Retinal pigment epithelial cell (primary cell): ENCODE results near the gene CDH19.

ENCODE experiments used
- DNase-seq: peaks from one replicate; pipeline ENCODE4 v3.0.0-alpha.2; 2010; ENCODE audit warnings: low read depth
- H3K4me3 ChIP-seq: 2 replicates; pipeline ENCODE4 v1.5.1; 2011; ENCODE audit warnings: mild to moderate bottlenecking, low read length, control low read depth, moderate library complexity
- CTCF ChIP-seq: conservative IDR thresholded peaks from 2 replicates; pipeline ENCODE4 v1.5.1; 2011; ENCODE audit warnings: low read depth, low read length, control low read depth, inconsistent platforms

The CDH19 gene

GRCh38 chr18:66511792-66512191 is 92.1 kb downstream of the CDH19 start:
- peak; percentile 60 for DNase-seq
- no peak overlapping the region for H3K4me3 ChIP-seq
- no peak for TF ChIP-seq CTCF

- no peak for DNase-seq
- no peak for TF ChIP-seq CTCF
- no peak overlapping the region for H3K4me3 ChIP-seq
Observed at GRCh38 chr18:66511289-66511688, 92.6 kb downstream of the CDH19 start.

- no peak for TF ChIP-seq CTCF
- H3K4me3 ChIP-seq: no peak overlapping the region
- DNase-seq: no peak
Observed at GRCh38 chr18:66510357-66511045, 93.4 kb downstream of the CDH19 start.

GRCh38 chr18:66508937-66509336 is 95.0 kb downstream of the CDH19 start:
- no peak for DNase-seq
- TF ChIP-seq CTCF: no peak
- no peak overlapping the region for H3K4me3 ChIP-seq

GRCh38 chr18:66506178-66506577 is 97.7 kb downstream of the CDH19 start:
- DNase-seq: no peak
- no peak for TF ChIP-seq CTCF
- no peak overlapping the region for H3K4me3 ChIP-seq

- no peak overlapping the region for H3K4me3 ChIP-seq
- no peak for DNase-seq
- no peak for TF ChIP-seq CTCF
Observed at GRCh38 chr18:66497351-66497750, 106.5 kb downstream of the CDH19 start.

GRCh38 chr18:66495844-66496243 is 108.0 kb downstream of the CDH19 start:
- H3K4me3 ChIP-seq: no peak overlapping the region
- DNase-seq: peak; percentile 28
- TF ChIP-seq CTCF: peak; percentile 83
